Thyroid gland (tissue), 4 donors: ENCODE data around the gene RNF224. TPM values are rescaled to one million over a fixed set of nuclear protein-coding genes. Genes with fewer than 3 reads are reported as not detected.
A peak's percentile ranks its signal among the peaks of the same experiment; 100 is the strongest.

Source experiments
- DNase-seq, 2 donors: peaks; one replicate each; pipeline ENCODE4 v3.0.0-alpha.2; 2019
- H3K27ac ChIP-seq, 3 donors: fragments of 200-600 bp; sonication (generic); 1 replicate in 2 of 3; 2 replicates in 1 of 3; pipeline ENCODE4 v1.5.1; 2016 to 2019; ENCODE audit warnings: mild to moderate bottlenecking in 1 of 3, moderate library complexity in 1 of 3
- H3K27me3 ChIP-seq: fragments of 200-600 bp; sonication (generic); one replicate; pipeline ENCODE4 v1.5.1; 2019
- H3K36me3 ChIP-seq, 2 donors: fragments of 200-600 bp; sonication (generic); one replicate each; pipeline ENCODE4 v1.5.1; 2016 to 2019
- H3K4me1 ChIP-seq, 2 donors: fragments of 200-600 bp; sonication (generic); one replicate each; pipeline ENCODE4 v1.5.1; 2017 to 2019
- H3K4me3 ChIP-seq, 3 donors: fragments of 200-600 bp; sonication (generic); replicated peaks in 1 of 3; 1 replicate in 2 of 3; 2 replicates in 1 of 3; pipeline ENCODE4 v1.5.1; 2016; ENCODE audit warnings: mild to moderate bottlenecking in 1 of 3
- H3K9me3 ChIP-seq: fragments of 200-600 bp; sonication (generic); one replicate; pipeline ENCODE4 v1.5.1; 2017
- CTCF ChIP-seq, 6 experiments: fragments of 200-600 bp in 3 of 6; fragments of 450-650 bp in 3 of 6; sonication (generic) in 3 of 6; IDR thresholded peaks; one replicate each; pipeline ENCODE4 v1.5.1; 2016 to 2019; ENCODE audit warnings: antibody characterized with exemption in 6 of 6, mild to moderate bottlenecking in 2 of 6, inconsistent platforms in 1 of 6, moderate library complexity in 1 of 6
- POLR2A ChIP-seq, 2 donors: fragments of 450-650 bp; IDR thresholded peaks; one replicate each; pipeline ENCODE4 v1.6.1; 2017; ENCODE audit warnings: antibody characterized with exemption in 2 of 2, mild to moderate bottlenecking in 2 of 2, moderate library complexity in 1 of 2
- WGBS, 2 donors: methylation state at CpG; one replicate each; pipeline ENCODE4 v1.1.5; 2017; 5-methylcytosine and 5-hydroxymethylcytosine counted together
- intact Hi-C: fragments of 100-400 bp; cut with DNase I; formaldehyde crosslinking; loops from one replicate; pipeline ENCODE4 v1.15.1; 2023
- total RNA-seq, 4 donors: library from RNA; depleted of rRNA; stranded (reverse); fragments of >200 nt; gene quantifications; one replicate each; pipeline ENCODE4 v1.2.3, GENCODE V29; 2016

The RNF224 gene
- total RNA-seq, 4 donors from 2014 or later = 0.33 to 0.81 TPM; not detected in 2

DNA sequence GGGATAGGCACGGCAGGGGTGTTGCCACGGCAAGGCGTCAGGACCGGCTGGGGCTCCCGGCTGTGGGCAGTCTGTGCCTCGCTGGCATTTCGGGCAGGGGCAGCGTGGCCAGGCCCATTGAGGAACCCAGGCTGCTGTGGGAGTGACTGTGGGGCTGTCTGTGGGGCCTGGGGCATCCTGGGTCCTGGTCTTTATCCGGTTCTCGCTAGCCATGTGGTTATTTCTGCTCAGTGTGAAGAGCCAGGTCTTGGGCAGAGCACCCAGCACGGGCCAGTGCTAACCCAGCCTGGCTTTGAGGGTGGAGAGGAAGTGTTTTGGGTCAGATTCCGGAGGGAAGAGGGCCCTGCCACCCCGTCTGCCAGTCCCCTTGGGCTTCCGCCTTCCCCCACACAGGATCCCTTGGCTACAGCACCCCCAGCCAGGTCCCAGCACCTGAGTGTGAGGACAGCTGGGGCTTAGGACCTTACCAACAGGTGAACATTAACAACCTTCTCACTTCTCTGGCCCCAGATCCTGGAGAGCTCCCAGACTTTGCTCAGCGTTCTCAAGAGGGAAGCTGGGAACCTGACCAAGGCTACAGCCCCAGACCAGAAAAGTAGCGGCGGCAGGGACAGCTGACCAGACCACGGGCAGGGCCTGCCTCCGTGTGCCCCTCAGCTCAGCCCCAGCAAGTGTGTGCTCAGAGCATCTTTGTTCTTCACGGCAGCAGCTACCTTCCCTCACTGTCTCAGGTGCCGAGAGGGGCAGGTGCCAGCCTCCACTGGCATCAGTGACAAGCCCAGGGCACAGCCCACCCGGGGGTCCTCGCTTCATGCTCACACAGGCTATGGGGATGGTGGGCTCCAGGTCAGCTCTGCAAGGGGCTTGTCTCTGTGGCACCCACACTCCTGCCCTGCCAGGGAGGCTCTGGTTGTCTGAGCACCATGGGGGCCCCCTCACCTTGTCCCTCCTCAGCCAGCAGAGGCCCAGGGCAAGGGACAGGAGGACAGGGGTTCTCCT is 37.7 kb upstream of the RNF224 start:
- Histone ChIP-seq H3K27ac (peak overlapping the region; percentile 70 to 88 (median 86)), H3K9me3 (no peaks in the 10 kb centered on the region), H3K27me3 (no peaks in the 10 kb centered on the region), H3K36me3 (peaks cover 10 to 17% of the 10 kb centered on the region in 2 donors), H3K4me3 (peak overlapping the region; percentile 29 to 90 (median 86)), H3K4me1 (peaks cover 29 to 33% of the 10 kb centered on the region in 2 donors)
- intact Hi-C loops = loop anchor here (5.0 kb wide), 1 partner anchor 38 kb away; the partner anchor contains the start of genes CYSRT1 and RNF224
- TF ChIP-seq CTCF (IDR thresholded peaks at IDR 0.05) (no peak), POLR2A (IDR thresholded peaks at IDR 0.05) (no peak)
- WGBS, 2 donors = 37 to 52% methylated on average over 13 to 15 of the region's 23 CpGs
- no peak for DNase-seq

- intact Hi-C loops = no loop called here
- peak overlapping the region in 1 of 3 donors; percentile 88 for H3K27ac ChIP-seq
- no peaks in the 10 kb centered on the region for H3K27me3 ChIP-seq
- H3K9me3 ChIP-seq = no peaks in the 10 kb centered on the region
- WGBS, 2 donors = 73 to 82% methylated on average over 6 to 8 of the region's 9 CpGs
- H3K4me3 ChIP-seq = no peak overlapping the region
- no peak for TF ChIP-seq POLR2A (IDR thresholded peaks at IDR 0.05)
- TF ChIP-seq CTCF (IDR thresholded peaks at IDR 0.05) = no peak
- peaks cover 29 to 33% of the 10 kb centered on the region in 2 donors for H3K4me1 ChIP-seq
- peaks cover 10 to 11% of the 10 kb centered on the region in 2 donors for H3K36me3 ChIP-seq
- no peak for DNase-seq
Observed at GRCh38 chr9:137190315-137190856, 36.9 kb upstream of the RNF224 start.

- peaks cover 8 to 10% of the 10 kb centered on the region in 2 donors for H3K36me3 ChIP-seq
- no peak overlapping the region for H3K27ac ChIP-seq
- intact Hi-C loops = no loop called here
- peaks cover 29 to 33% of the 10 kb centered on the region in 2 donors for H3K4me1 ChIP-seq
- H3K9me3 ChIP-seq = no peaks in the 10 kb centered on the region
- 74 to 80% methylated on average over 2 of the region's 3 CpGs for WGBS, 2 donors
- no peak for TF ChIP-seq CTCF (IDR thresholded peaks at IDR 0.05)
- no peak for TF ChIP-seq POLR2A (IDR thresholded peaks at IDR 0.05)
- H3K27me3 ChIP-seq = no peaks in the 10 kb centered on the region
- no peak overlapping the region for H3K4me3 ChIP-seq
- DNase-seq = no peak
Observed at GRCh38 chr9:137191245-137191644, 36.1 kb upstream of the RNF224 start.

DNA sequence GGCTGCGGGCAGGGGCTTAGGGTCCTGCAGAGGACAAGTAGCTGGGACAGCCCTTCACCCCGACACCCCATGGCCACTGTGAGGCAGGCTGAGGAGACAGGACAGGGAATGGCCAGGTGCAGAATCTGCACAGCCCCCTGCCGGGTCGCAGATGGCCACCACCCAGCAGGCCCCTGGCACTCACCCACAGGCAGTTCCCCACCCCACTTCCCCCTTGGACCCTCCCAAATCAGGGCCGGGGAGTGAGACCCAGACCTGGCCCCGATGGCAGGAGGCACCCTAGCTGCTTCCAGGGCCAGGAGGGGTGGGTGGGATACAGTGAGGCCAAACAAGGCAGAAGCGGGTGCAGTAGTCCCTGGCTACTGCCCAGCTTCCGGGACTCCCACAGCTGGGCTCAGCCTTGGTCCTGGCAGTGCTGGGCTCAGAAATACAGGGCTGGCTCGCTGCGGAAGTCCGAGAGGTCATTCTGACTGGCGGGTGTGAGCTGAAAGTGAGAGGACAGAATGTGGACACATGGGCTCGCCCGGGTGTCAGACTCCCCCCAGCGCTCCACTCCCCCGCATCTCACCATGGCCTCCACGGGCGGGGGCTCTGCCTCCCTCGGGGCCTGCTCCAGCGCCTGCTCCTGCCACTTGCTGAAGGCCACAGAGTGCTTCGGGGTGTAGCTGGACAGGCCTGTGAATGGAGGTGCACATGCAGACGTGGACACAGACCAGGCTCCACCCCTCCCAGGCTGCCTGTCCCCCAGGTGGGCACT is 35.4 kb upstream of the RNF224 start:
- Histone ChIP-seq H3K4me3 (no peak overlapping the region), H3K27me3 (no peaks in the 10 kb centered on the region), H3K27ac (no peak overlapping the region), H3K4me1 (peaks cover 24 to 26% of the 10 kb centered on the region in 2 donors), H3K9me3 (no peaks in the 10 kb centered on the region), H3K36me3 (peaks cover 8 to 10% of the 10 kb centered on the region in 2 donors)
- TF ChIP-seq POLR2A (IDR thresholded peaks at IDR 0.05) (no peak), CTCF (IDR thresholded peaks at IDR 0.05) (no peak)
- intact Hi-C loops = no loop called here
- 85 to 91% methylated on average over 14 to 16 of the region's 22 CpGs for WGBS, 2 donors
- DNase-seq = no peak
